HAP-1 (cell line): ENCODE results near the gene MRRF.

Experiments used
- DNase-seq, 2 experiments: peaks; one replicate each; pipeline ENCODE4 v3.0.0-alpha.2; 2016 to 2020; ENCODE audit warnings: low spot score in 2 of 2
- H3K27me3 ChIP-seq: fragments of 250-450 bp; sonication (Bioruptor Pico); 2 replicates; pipeline ENCODE4 v1.5.1; 2020; ENCODE audit warnings: low read depth, mild to moderate bottlenecking, moderate library complexity
- H3K36me3 ChIP-seq: fragments of 250-450 bp; sonication (Bioruptor Pico); replicated peaks from 2 replicates; pipeline ENCODE4 v1.5.1; 2020; ENCODE audit warnings: mild to moderate bottlenecking
- H3K4me1 ChIP-seq: fragments of 250-450 bp; sonication (Bioruptor Pico); 2 replicates; pipeline ENCODE4 v1.5.1; 2020; ENCODE audit warnings: mild to moderate bottlenecking
- H3K4me3 ChIP-seq: fragments of 250-450 bp; sonication (Bioruptor Pico); 2 replicates; pipeline ENCODE4 v1.5.1; 2020; ENCODE audit warnings: mild to moderate bottlenecking, moderate library complexity
- H3K9me3 ChIP-seq: fragments of 250-450 bp; sonication (Bioruptor Pico); 2 replicates; pipeline ENCODE4 v1.5.1; 2020; ENCODE audit warnings: mild to moderate bottlenecking, moderate library complexity
- in situ Hi-C: fragments of 300-500 bp; cut with MboI; formaldehyde crosslinking; loops from 3 replicates; pipeline ENCODE4 v1.14.3; 2020; ENCODE audit warnings: low sequenced_read_pairs, inconsistent platforms, mixed read lengths

MRRF gene

DNA sequence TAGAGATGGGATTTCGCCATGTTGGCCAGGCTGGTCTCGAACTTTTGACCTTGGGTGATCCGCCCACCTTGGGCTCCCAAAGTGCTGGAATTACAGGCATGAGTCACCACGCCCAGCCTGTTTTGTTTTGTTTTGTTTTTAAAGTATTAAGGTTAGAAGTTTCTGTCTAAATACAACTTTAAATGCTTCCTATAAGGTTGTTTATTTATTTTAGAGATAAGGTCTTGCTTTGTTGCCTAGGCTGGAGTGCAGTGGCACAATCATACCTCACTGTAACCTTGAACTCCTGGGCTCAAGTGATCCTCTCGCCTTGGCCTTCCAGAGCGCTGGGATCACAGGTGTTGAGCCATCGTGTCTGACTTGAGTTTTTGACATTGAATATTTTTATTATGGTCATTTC lies 11.4 kb downstream of the MRRF start:
- in situ Hi-C loops = no loop called here
- Histone ChIP-seq H3K27me3 (no peaks in the 10 kb centered on the region), H3K4me1 (no peaks in the 10 kb centered on the region), H3K9me3 (peaks cover 3% of the 10 kb centered on the region), H3K36me3 (peaks cover 52% of the 10 kb centered on the region), H3K4me3 (no peak overlapping the region)
- no peak for DNase-seq

DNA sequence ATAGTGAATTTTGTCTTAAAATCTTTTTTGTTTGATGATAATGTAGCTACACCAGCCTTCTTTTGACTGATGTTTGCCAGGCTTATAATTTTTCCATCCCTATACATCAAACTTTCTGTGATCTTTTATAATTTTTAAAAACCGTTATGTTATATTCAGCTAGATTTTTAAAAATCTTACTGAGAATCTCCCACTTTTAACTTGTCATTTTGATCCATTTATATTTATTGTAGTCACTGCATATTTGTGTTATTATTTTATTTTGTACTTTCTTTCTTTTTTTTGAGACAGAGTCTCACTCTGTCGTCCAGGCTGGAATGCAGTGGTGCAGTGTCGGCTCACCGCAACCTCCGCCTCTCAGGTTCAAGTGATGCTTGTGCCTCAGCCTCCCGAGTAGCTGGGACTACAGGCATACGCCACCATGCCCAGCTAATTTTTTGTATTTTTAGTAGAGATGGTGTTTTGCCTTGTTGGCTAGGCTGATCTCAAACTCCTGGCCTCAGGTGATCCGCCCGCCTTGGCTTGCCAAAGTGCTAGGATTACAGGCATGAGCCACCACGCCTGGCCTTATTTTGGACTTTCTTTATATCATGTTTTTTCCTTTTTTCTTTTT lies 12.7 kb downstream of the MRRF start:
- no peak overlapping the region for H3K4me3 ChIP-seq
- H3K4me1 ChIP-seq = no peaks in the 10 kb centered on the region
- DNase-seq = no peak
- no peaks in the 10 kb centered on the region for H3K27me3 ChIP-seq
- H3K9me3 ChIP-seq = peaks cover 3% of the 10 kb centered on the region
- in situ Hi-C loops = no loop called here
- peaks cover 47% of the 10 kb centered on the region for H3K36me3 ChIP-seq

DNA sequence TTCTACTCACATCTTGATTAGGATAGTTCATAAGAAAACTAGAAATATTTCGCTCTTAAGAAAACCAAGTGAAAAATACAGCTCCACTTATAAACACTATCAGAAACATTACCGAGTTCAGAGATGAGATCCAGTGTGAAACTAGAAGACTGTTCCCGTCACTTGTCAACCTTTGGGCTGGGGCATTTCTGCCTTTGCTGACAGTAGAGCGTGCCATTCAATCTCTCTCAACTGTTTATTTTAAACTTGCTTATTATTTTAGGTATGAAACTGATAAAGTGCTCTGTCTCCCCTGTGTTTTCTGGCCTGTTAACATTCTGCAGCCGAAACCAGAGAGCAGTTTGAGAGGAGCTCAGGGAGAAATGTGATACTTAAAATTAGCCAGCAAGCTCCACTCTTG lies 16.7 kb downstream of the MRRF start:
- Histone ChIP-seq H3K9me3 (no peaks in the 10 kb centered on the region; the same call in 1 of the 2 replicates), H3K4me3 (no peak overlapping the region), H3K27me3 (no peaks in the 10 kb centered on the region), H3K4me1 (no peaks in the 10 kb centered on the region), H3K36me3 (peaks cover 56% of the 10 kb centered on the region)
- in situ Hi-C loops = no loop called here
- DNase-seq = no peak

DNA sequence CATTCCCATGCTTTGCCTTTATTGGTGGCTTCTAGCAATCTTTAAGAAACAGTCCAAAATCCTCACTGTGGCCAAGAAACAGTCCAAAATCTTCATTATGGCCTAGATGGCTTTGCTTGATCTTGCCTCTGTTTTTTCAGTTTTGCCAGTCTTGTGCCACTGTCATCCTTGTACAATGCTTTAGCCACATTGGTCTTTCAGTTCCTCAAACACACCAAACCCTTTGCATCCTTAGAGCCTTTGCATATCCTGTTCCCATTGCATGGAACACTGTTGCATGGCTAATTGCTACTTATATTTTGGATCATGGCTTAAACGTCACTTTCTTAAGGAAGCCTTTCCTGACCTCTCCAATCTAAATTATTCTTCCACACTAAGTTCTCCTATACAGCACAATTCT lies 22.1 kb downstream of the MRRF start:
- H3K9me3 ChIP-seq = no peaks in the 10 kb centered on the region
- in situ Hi-C loops = no loop called here
- no peak for DNase-seq

DNA sequence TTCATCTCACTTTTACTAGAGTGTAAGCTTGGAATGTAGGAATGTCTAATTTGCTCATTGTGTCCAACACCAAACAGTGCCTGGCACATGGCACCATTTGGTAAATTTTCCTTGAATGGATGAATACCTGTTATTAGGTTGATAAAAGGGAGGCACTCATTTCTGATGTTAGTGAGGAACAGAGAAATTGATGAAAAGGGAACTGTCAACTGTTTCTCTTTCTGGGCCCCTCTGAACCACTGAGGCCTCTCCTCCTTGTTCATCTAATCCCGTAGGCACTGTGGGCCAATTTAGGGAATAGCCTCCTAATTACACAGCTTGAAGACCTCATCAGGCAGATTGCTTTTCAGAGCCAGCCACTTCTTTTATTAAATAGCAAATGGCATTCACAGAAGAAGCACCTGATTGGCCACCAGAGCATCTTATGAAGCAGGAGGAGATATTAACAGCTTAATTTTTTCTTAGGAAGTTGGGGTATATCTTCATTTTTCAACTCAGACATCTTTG lies 22.6 kb downstream of the MRRF start:
- H3K27me3 ChIP-seq = no peaks in the 10 kb centered on the region
- no peaks in the 10 kb centered on the region for H3K9me3 ChIP-seq
- in situ Hi-C loops = no loop called here
- no peak for DNase-seq
- no peaks in the 10 kb centered on the region for H3K4me1 ChIP-seq
- H3K36me3 ChIP-seq = peaks cover 80% of the 10 kb centered on the region
- no peak overlapping the region for H3K4me3 ChIP-seq

More for the DNA sequence above, 22.1 kb downstream of the MRRF start:
- no peaks in the 10 kb centered on the region for H3K4me1 ChIP-seq
- no peak overlapping the region for H3K4me3 ChIP-seq
- H3K27me3 ChIP-seq = no peaks in the 10 kb centered on the region
- H3K36me3 ChIP-seq = peaks cover 80% of the 10 kb centered on the region

DNA sequence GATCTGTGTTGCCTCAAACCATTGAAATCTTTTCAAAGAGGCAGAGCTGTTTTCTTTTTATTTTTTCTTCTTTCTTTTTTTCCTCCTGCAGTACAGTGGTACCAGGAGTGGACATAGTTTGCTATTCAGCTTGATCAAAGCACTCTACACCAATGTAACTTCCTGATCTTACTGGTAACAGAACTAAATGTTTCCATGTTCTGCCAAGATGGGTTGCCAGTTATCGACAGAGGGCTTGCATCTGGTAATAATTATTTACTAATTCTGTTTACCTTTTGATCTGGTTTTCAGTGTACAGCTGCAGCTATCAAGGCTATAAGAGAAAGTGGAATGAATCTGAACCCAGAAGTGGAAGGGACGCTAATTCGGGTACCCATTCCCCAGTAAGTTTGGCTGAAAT lies 26.8 kb downstream of the MRRF start:
- H3K27me3 ChIP-seq = no peaks in the 10 kb centered on the region
- no peak overlapping the region for H3K4me3 ChIP-seq
- in situ Hi-C loops = no loop called here
- peaks cover 7% of the 10 kb centered on the region for H3K4me1 ChIP-seq
- H3K9me3 ChIP-seq = no peaks in the 10 kb centered on the region
- peaks cover 79% of the 10 kb centered on the region for H3K36me3 ChIP-seq
- no peak for DNase-seq

DNA sequence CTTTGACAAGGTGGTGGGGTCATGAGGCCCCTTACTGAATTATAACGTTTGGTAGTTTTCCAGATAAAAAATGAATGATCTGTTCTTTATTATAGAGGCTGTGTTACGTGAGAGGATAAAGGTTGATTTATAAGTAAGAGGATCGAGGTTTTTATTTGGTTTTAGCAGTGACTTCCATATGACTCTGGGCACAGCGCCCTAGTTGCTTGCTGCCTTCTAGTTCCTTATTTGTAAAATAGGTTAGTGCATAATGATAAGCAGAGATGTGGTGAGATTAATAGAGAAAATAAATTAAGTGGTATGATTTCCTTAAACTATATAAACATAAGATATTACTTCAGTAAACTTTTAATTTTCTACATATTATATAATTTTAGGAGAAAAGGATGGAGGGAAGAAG lies 29.8 kb downstream of the MRRF start:
- Histone ChIP-seq H3K9me3 (no peaks in the 10 kb centered on the region), H3K4me1 (peaks cover 7% of the 10 kb centered on the region), H3K27me3 (no peaks in the 10 kb centered on the region), H3K4me3 (no peak overlapping the region), H3K36me3 (peaks cover 60% of the 10 kb centered on the region)
- in situ Hi-C loops = no loop called here
- DNase-seq = no peak

DNA sequence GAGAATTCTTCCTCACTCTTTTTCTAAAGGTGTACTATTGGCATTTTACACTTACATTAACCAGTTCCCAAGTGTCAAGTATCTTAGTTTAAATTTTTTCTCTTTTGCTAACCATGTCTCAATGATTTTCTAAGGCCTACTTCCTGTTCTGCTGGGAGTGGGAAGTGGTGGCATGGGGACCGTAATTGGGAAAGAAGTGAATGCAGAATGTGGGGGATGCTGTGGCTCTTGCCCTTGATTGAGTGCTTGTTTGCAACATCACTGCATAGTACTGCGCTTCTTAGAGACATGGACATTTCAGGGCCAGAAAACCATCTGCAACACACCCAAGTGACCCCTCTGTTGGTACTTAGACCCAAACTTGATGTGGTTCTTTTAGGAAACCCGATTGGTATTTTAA lies 32.8 kb downstream of the MRRF start:
- H3K36me3 ChIP-seq = peaks cover 37% of the 10 kb centered on the region
- DNase-seq = no peak

DNA sequence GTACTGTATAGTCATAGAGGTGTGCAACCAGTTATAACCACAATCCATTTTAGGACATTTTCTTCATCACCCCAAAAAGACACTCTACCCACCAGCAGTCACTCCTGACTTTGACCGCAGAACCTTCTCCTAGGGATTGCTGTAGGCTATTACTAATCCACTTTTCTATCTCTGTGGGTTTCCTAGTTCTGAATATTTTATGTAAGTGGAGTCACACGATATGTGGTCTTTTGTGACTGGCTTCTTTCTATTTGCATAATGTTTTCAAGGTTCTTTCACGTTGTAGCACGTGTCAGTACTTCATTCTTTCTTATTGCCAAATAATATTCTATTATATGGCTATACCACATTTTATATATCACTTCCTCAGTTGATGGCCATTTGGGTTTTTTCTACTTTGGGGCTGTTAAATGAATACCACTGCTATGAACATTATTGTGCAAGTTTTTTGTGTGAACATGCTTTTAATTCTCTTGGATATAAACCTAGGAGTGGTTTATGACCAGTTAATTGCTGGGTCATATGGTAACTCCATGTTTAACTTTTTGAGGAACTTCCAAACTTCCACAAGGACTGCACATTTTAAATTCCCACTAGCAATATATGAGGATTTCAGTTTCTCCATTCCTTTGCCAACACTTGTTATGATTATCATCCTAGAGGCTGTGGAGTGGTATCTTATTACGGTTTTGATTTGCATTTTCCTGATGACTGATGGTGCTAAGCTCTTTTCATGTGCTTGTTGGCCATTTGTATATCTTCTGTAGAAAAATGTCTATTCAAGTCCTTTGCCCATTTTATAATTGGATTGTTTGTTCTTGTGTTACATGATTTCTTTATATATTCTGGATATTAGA lies 37.8 kb downstream of the MRRF start:
- peak in 1 of 2 experiments; percentile 55 for DNase-seq
- H3K36me3 ChIP-seq = peaks cover 28% of the 10 kb centered on the region

More for the DNA sequence above, 32.8 kb downstream of the MRRF start:
- no peaks in the 10 kb centered on the region for H3K27me3 ChIP-seq
- in situ Hi-C loops = no loop called here
- no peak overlapping the region for H3K4me3 ChIP-seq
- peaks cover 20% of the 10 kb centered on the region for H3K4me1 ChIP-seq
- no peaks in the 10 kb centered on the region for H3K9me3 ChIP-seq

DNA sequence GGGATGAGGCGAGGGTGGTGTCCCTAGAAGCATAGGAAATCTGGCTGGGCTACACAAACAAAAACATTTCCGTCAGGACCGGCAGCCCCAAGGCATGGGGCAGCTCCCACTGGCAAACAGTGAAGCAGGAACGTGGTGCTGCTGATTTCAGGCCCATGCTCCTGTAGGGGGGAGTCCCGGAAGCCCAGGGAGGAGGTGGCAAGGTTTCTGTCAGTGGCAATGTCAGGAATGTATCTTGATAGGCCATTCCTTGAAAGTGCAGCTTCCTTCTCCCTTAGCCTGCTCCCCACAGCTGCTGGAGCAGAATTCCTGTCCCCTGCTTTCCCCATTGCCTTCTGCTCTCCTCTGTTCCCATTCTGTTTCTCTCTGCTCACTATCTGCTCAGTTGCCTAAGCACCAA lies 42.4 kb downstream of the MRRF start:
- in situ Hi-C loops = no loop called here
- Histone ChIP-seq H3K4me1 (peaks cover 21% of the 10 kb centered on the region), H3K4me3 (no peak overlapping the region), H3K9me3 (no peaks in the 10 kb centered on the region), H3K27me3 (no peaks in the 10 kb centered on the region), H3K36me3 (peaks cover 37% of the 10 kb centered on the region)
- DNase-seq = no peak

More for the DNA sequence above, 37.8 kb downstream of the MRRF start:
- no peak overlapping the region for H3K4me3 ChIP-seq
- peaks cover 27% of the 10 kb centered on the region for H3K4me1 ChIP-seq
- in situ Hi-C loops = no loop called here
- no peaks in the 10 kb centered on the region for H3K9me3 ChIP-seq
- H3K27me3 ChIP-seq = no peaks in the 10 kb centered on the region

DNA sequence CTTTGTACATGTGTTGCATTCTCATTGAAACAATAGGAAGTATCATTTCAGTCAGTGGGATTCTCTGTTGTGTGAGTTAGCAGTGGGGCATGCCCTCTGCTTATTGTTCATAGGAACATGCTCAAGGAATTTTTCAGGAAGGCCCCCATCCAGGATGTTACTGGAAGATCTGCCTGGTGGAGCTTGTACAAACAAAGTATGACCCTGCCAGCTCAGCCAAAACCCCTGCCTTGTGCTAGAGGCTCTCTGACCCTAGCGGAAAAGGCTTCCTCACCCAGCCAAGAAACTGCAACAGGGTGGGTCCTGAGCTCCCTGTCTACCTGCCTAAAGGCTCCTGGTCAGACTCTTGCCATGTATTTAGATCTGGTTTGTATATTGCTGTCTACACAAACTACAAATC lies 43.2 kb downstream of the MRRF start:
- DNase-seq = no peak
- Histone ChIP-seq H3K36me3 (peaks cover 42% of the 10 kb centered on the region), H3K27me3 (no peaks in the 10 kb centered on the region), H3K9me3 (no peaks in the 10 kb centered on the region), H3K4me3 (no peak overlapping the region), H3K4me1 (peaks cover 13% of the 10 kb centered on the region)
- in situ Hi-C loops = no loop called here

DNA sequence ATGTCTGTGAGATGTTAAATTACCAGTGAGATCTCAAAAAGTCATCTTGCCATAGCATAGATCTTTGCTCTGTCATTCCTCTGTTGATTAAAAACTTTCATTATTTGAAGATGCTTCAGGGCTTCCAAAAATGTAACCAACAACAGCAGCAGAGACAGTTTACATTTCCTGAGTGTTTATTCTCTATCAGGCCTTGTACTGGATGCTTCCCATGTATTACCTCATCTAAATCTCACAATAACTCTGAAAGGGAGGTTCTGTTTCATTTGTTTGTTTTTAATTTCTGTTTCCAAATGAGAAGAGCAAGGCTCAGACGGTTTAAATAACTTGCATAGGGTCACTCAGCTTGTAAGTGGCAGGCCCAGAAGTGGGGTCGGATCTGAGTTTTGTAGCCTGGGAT lies 45.2 kb downstream of the MRRF start:
- peaks cover 51% of the 10 kb centered on the region for H3K36me3 ChIP-seq
- no peaks in the 10 kb centered on the region for H3K27me3 ChIP-seq
- in situ Hi-C loops = no loop called here

DNA sequence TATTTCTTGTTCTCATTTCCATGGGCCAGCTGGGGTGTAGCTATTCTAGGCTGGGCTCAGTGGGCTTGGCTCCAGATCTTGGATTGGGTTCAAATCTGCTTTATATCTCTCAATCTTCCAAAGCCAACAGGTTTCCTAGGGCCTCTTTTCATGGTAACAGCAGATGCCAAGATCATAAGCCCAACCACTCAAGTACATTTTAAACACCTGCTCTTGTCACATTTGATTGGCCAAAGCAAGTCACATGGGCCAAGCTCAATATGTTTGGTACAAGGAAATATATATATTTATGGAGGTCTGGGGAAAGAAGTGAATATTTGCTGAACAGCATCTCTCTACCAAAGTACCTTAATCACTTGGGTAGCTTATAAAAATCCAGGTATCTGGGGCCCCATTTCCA lies 49.5 kb downstream of the MRRF start:
- in situ Hi-C loops = no loop called here
- H3K9me3 ChIP-seq = no peaks in the 10 kb centered on the region

More for the DNA sequence above, 45.2 kb downstream of the MRRF start:
- no peak overlapping the region for H3K4me3 ChIP-seq
- H3K4me1 ChIP-seq = peaks cover 12% of the 10 kb centered on the region
- DNase-seq = no peak
- H3K9me3 ChIP-seq = no peaks in the 10 kb centered on the region

DNA sequence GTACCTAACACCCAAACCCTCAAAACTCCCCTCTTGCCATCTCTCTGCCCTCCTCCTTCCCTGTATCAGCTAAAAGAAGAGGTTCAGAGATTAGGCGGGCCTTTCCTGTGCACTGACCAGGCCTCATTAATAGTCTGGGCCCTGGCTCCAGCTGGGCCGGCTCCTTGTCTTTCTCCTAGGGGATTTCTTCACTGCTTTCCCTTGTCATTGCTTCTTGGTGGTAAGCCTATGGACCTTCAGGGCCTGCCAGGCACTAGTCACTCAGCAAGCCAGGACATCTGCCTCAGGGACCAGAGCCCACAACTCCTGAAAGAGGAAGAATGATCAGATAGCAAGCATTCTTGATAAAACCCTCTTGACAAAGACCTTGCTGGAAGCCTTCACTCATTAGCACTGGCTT lies 50.9 kb downstream of the MRRF start:
- no peak overlapping the region for H3K4me3 ChIP-seq
- H3K9me3 ChIP-seq = no peaks in the 10 kb centered on the region
- DNase-seq = no peak
- peaks cover 48% of the 10 kb centered on the region for H3K36me3 ChIP-seq
- in situ Hi-C loops = no loop called here
- no peaks in the 10 kb centered on the region for H3K27me3 ChIP-seq
- no peaks in the 10 kb centered on the region for H3K4me1 ChIP-seq

More for the DNA sequence above, 49.5 kb downstream of the MRRF start:
- DNase-seq = no peak
- no peak overlapping the region for H3K4me3 ChIP-seq
- no peaks in the 10 kb centered on the region for H3K27me3 ChIP-seq
- H3K36me3 ChIP-seq = peaks cover 48% of the 10 kb centered on the region
- H3K4me1 ChIP-seq = no peaks in the 10 kb centered on the region
